Neural progenitor cell (in vitro differentiated cells): ENCODE data around the gene TCF7. TPM values are rescaled to one million over a fixed set of nuclear protein-coding genes. Genes with fewer than 3 reads are reported as not detected.
A peak's percentile ranks its signal among the peaks of the same experiment; 100 is the strongest.

ENCODE experiments used
- DNase-seq: peaks from one replicate; pipeline ENCODE4 v3.0.0-alpha.2; 2016; ENCODE audit warnings: low spot score
- H2AFZ ChIP-seq: fragments of 200-600 bp; sonication (generic); replicated peaks from 2 replicates; pipeline ENCODE4 v1.6.1; 2016; ENCODE audit warnings: antibody characterized with exemption
- H3F3A ChIP-seq: fragments of 200-600 bp; sonication (generic); 2 replicates; pipeline ENCODE4 v1.6.1; 2016; ENCODE audit warnings: antibody characterized with exemption, low read depth
- H3K27ac ChIP-seq: fragments of 200-600 bp; sonication (generic); 2 replicates; pipeline ENCODE4 v1.5.1; 2016; ENCODE audit warnings: mild to moderate bottlenecking
- H3K27me3 ChIP-seq: fragments of 200-600 bp; sonication (generic); 2 replicates; pipeline ENCODE4 v1.6.1; 2016; ENCODE audit warnings: mild to moderate bottlenecking, moderate library complexity
- H3K36me3 ChIP-seq: fragments of 200-600 bp; sonication (generic); 2 replicates; pipeline ENCODE4 v1.5.1; 2016
- H3K4me1 ChIP-seq: fragments of 200-600 bp; sonication (generic); 2 replicates; pipeline ENCODE4 v1.6.1; 2016; ENCODE audit warnings: mixed run types
- H3K4me2 ChIP-seq: fragments of 200-600 bp; sonication (generic); 2 replicates; pipeline ENCODE4 v1.6.1; 2016
- H3K4me3 ChIP-seq: fragments of 200-600 bp; sonication (generic); 2 replicates; pipeline ENCODE4 v1.5.1; 2016
- H3K79me2 ChIP-seq: fragments of 200-600 bp; sonication (generic); 2 replicates; pipeline ENCODE4 v1.6.1; 2016; ENCODE audit warnings: low read depth
- H3K9ac ChIP-seq: fragments of 200-600 bp; sonication (generic); 2 replicates; pipeline ENCODE4 v1.6.1; 2016
- H3K9me3 ChIP-seq: fragments of 200-600 bp; sonication (generic); 2 replicates; pipeline ENCODE4 v1.5.1; 2016; ENCODE audit warnings: low read depth
- H4K20me1 ChIP-seq: fragments of 200-600 bp; sonication (generic); 2 replicates; pipeline ENCODE4 v1.6.1; 2016; ENCODE audit warnings: low read depth
- H3K27ac Mint-ChIP-seq: 3 replicates; pipeline ENCODE4 v1.8.0; 2021; ENCODE audit warnings: mixed read lengths
- H3K27me3 Mint-ChIP-seq: 2 replicates; pipeline ENCODE4 v1.8.0; 2022; ENCODE audit warnings: low read depth, mild to moderate bottlenecking, inconsistent platforms, moderate library complexity, mixed read lengths; ENCODE audit not compliant: insufficient read depth
- H3K36me3 Mint-ChIP-seq: 3 replicates; pipeline ENCODE4 v1.8.0; 2021; ENCODE audit warnings: mixed read lengths
- H3K4me1 Mint-ChIP-seq: 3 replicates; pipeline ENCODE4 v1.8.0; 2021; ENCODE audit warnings: mixed read lengths
- H3K4me3 Mint-ChIP-seq: 3 replicates; pipeline ENCODE4 v1.8.0; 2021; ENCODE audit warnings: mild to moderate bottlenecking, moderate library complexity, mixed read lengths
- H3K9me3 Mint-ChIP-seq: 3 replicates; pipeline ENCODE4 v1.8.0; 2020; ENCODE audit warnings: mixed read lengths
- CTCF ChIP-seq: fragments of 200-600 bp; sonication (generic); IDR thresholded peaks from 2 replicates; pipeline ENCODE4 v1.5.1; 2017; ENCODE audit warnings: antibody characterized with exemption, mild to moderate bottlenecking
- EZH2 ChIP-seq: fragments of 200-600 bp; sonication (generic); IDR thresholded peaks from 2 replicates; pipeline ENCODE4 v1.6.1; 2017; ENCODE audit warnings: antibody characterized with exemption, mild to moderate bottlenecking, moderate library complexity
- EZH2phosphoT487 ChIP-seq: fragments of 200-600 bp; sonication (generic); IDR thresholded peaks from 2 replicates; pipeline ENCODE4 v1.6.1; 2017; ENCODE audit warnings: antibody characterized with exemption
- total RNA-seq: library from RNA; depleted of rRNA; stranded (reverse); fragments of >200 nt; gene quantifications from 2 replicates; pipeline ENCODE4 v1.2.3, GENCODE V29; 2015; ENCODE audit warnings: low replicate concordance

Gene TCF7
- total RNA-seq, 1 donor from 2014 or later, result 0.73 TPM

GRCh38 chr5:134127988-134128647 is 13.6 kb downstream of the TCF7 start:
- Mint-ChIP-seq H3K27me3 (peaks cover 13% of the 10 kb centered on the region), H3K4me1 (peaks cover 5% of the 10 kb centered on the region), H3K36me3 (peaks cover 4% of the 10 kb centered on the region), H3K4me3 (no peak overlapping the region), H3K9me3 (no peaks in the 10 kb centered on the region), H3K27ac (peak overlapping the region; percentile 37)
- Histone ChIP-seq H3K9me3 (no peaks in the 10 kb centered on the region), H3F3A (no peaks in the 10 kb centered on the region), H3K4me1 (no peaks in the 10 kb centered on the region), H3K4me3 (no peak overlapping the region), H3K4me2 (no peak overlapping the region), H3K36me3 (no peaks in the 10 kb centered on the region), H2AFZ (no peak overlapping the region), H3K9ac (no peak overlapping the region), H4K20me1 (peaks cover 65% of the 10 kb centered on the region), H3K27ac (no peak overlapping the region), H3K79me2 (no peaks in the 10 kb centered on the region), H3K27me3 (no peaks in the 10 kb centered on the region)
- TF ChIP-seq EZH2phosphoT487, result no peak
- no peak for TF ChIP-seq EZH2
- TF ChIP-seq CTCF, result no peak
- DNase-seq, result no peak

- no peak for DNase-seq
- H2AFZ ChIP-seq, result no peak overlapping the region
- H3K9ac ChIP-seq, result no peak overlapping the region
- Mint-ChIP-seq H3K27me3 (peaks cover 13% of the 10 kb centered on the region), H3K36me3 (peaks cover 4% of the 10 kb centered on the region), H3K27ac (no peak overlapping the region), H3K4me3 (no peak overlapping the region), H3K9me3 (no peaks in the 10 kb centered on the region), H3K4me1 (peaks cover 5% of the 10 kb centered on the region)
- TF ChIP-seq EZH2 (no peak), EZH2phosphoT487 (no peak), CTCF (no peak)
- no peak overlapping the region for H3K4me3 ChIP-seq
- H3K27ac ChIP-seq, result no peak overlapping the region
- no peaks in the 10 kb centered on the region for H3K79me2 ChIP-seq
- peaks cover 68% of the 10 kb centered on the region for H4K20me1 ChIP-seq
- H3K27me3 ChIP-seq, result no peaks in the 10 kb centered on the region
- H3K36me3 ChIP-seq, result no peaks in the 10 kb centered on the region
- no peaks in the 10 kb centered on the region for H3F3A ChIP-seq
- no peaks in the 10 kb centered on the region for H3K4me1 ChIP-seq
- no peaks in the 10 kb centered on the region for H3K9me3 ChIP-seq
- H3K4me2 ChIP-seq, result no peak overlapping the region
These were observed 14.1 kb downstream of the TCF7 start for GRCh38 chr5:134128648-134128995.

GRCh38 chr5:134129411-134130238 is 15.1 kb downstream of the TCF7 start:
- Histone ChIP-seq H3K4me2 (no peak overlapping the region), H3K79me2 (no peaks in the 10 kb centered on the region), H3K9ac (no peak overlapping the region), H3K4me3 (no peak overlapping the region), H3K27me3 (no peaks in the 10 kb centered on the region), H3F3A (no peaks in the 10 kb centered on the region), H3K4me1 (no peaks in the 10 kb centered on the region), H3K9me3 (no peaks in the 10 kb centered on the region), H2AFZ (no peak overlapping the region), H3K27ac (no peak overlapping the region), H4K20me1 (peaks cover 78% of the 10 kb centered on the region), H3K36me3 (no peaks in the 10 kb centered on the region)
- H3K27me3 Mint-ChIP-seq, result peaks cover 13% of the 10 kb centered on the region
- TF ChIP-seq CTCF (no peak), EZH2phosphoT487 (no peak), EZH2 (no peak)
- peaks cover 5% of the 10 kb centered on the region for H3K4me1 Mint-ChIP-seq
- no peaks in the 10 kb centered on the region for H3K9me3 Mint-ChIP-seq
- DNase-seq, result no peak
- no peak overlapping the region for H3K27ac Mint-ChIP-seq
- H3K36me3 Mint-ChIP-seq, result peaks cover 6% of the 10 kb centered on the region
- no peak overlapping the region for H3K4me3 Mint-ChIP-seq
